ENCODE data around the gene ZNF610.
"Not testable (repeated sequence)": the region's sequence is repeated elsewhere in the genome, so short reads cannot be mapped to it uniquely, and the experiment has no call there.

The ZNF610 gene

GRCh38 chr19:52336117-52336790, at the start of gene ZNF610:
Gene ZNF610 (plus strand): TSS chr19:52336243. CDS start chr19:52349173, 12,930 bp downstream.
- DNase-seq: peak; percentile 85

- DNase-seq: no peak
Observed at GRCh38 chr19:52286256-52286655, 49.8 kb upstream of the ZNF610 start.

GRCh38 chr19:52291781-52292180, 44.3 kb upstream of the ZNF610 start:
- no peak for DNase-seq

GRCh38 chr19:52292946-52293345, 43.1 kb upstream of the ZNF610 start:
- DNase-seq: not testable (repeated sequence)

- DNase-seq: peak; percentile 19
Observed at GRCh38 chr19:52296400-52296772, 39.7 kb upstream of the ZNF610 start.

GRCh38 chr19:52296773-52297600, 39.1 kb upstream of the ZNF610 start, which contains the start of gene ZNF480:
Gene ZNF480 (plus strand): TSS chr19:52297169. CDS start chr19:52300413, 3,244 bp downstream.
- peak; percentile 84 for DNase-seq

GRCh38 chr19:52297601-52298364, 38.3 kb upstream of the ZNF610 start:
- no peak for DNase-seq

- DNase-seq: peak; percentile 19
Observed at GRCh38 chr19:52307275-52307674, 28.8 kb upstream of the ZNF610 start.

GRCh38 chr19:52322429-52322828, 13.6 kb upstream of the ZNF610 start:
- DNase-seq: no peak

GRCh38 chr19:52331757-52332156, 4.3 kb upstream of the ZNF610 start:
- no peak for DNase-seq

- DNase-seq: no peak
Observed at GRCh38 chr19:52335768-52336116, 301 bp upstream of the ZNF610 start.

GRCh38 chr19:52336791-52337381, 843 bp downstream of the ZNF610 start:
- no peak for DNase-seq

- DNase-seq: not testable (repeated sequence)
Observed at GRCh38 chr19:52339022-52339421, 3.0 kb downstream of the ZNF610 start.

GRCh38 chr19:52343548-52343947, 7.5 kb downstream of the ZNF610 start:
- DNase-seq: peak; percentile 35

- no peak for DNase-seq
Observed at GRCh38 chr19:52345162-52345561, 9.1 kb downstream of the ZNF610 start.

GRCh38 chr19:52351512-52351911, 15.5 kb downstream of the ZNF610 start:
- DNase-seq: no peak

- DNase-seq: no peak
Observed at GRCh38 chr19:52366414-52366824, 30.4 kb downstream of the ZNF610 start.

- peak; percentile 85 for DNase-seq
Observed at GRCh38 chr19:52369559-52370340, 33.7 kb downstream of the ZNF610 start, which contains the start of gene ZNF880. Gene ZNF880 (plus strand): TSS chr19:52369923. CDS start chr19:52369966, 43 bp downstream.

- DNase-seq: no peak
Observed at GRCh38 chr19:52370341-52370710, 34.3 kb downstream of the ZNF610 start.

- no peak for DNase-seq
Observed at GRCh38 chr19:52391135-52391534, 55.1 kb downstream of the ZNF610 start.

- DNase-seq: peak; percentile 91
Observed at GRCh38 chr19:52397310-52398080, 61.5 kb downstream of the ZNF610 start, which contains the start of gene ZNF528. Gene ZNF528 (plus strand): TSS chr19:52397849. CDS start chr19:52402014, 4,165 bp downstream.

All from activated T-cell treated with anti-CD3 and anti-CD28 coated beads, Interleukin-2, amount 50 U/mL, for 1 hour (primary cell).